Upper lobe of right lung (tissue), 1 donor: ENCODE results near the gene VWA1. TPM values are rescaled to one million over a fixed set of nuclear protein-coding genes. Genes with fewer than 3 reads are reported as not detected.
"Not testable (repeated sequence)": the region's sequence is repeated elsewhere in the genome, so short reads cannot be mapped to it uniquely, and the experiment has no call there.

Experiments
- ATAC-seq: fragments of 200-7000 bp; cut with Tn5 transposase; one replicate; pipeline ENCODE4 v1.9.1; 2020; ENCODE audit warnings: mild to moderate bottlenecking, moderate library complexity
- DNase-seq: peaks from one replicate; pipeline ENCODE4 v3.0.0-alpha.2; 2020
- H3K27ac ChIP-seq: fragments of 200-600 bp; one replicate; pipeline ENCODE4 v1.8.0; 2022
- H3K27me3 ChIP-seq: fragments of 200-600 bp; one replicate; pipeline ENCODE4 v1.8.0; 2022; ENCODE audit warnings: mild to moderate bottlenecking
- H3K36me3 ChIP-seq: fragments of 200-600 bp; one replicate; pipeline ENCODE4 v1.8.0; 2022
- H3K4me1 ChIP-seq: fragments of 200-600 bp; one replicate; pipeline ENCODE4 v1.8.0; 2022
- H3K4me3 ChIP-seq: fragments of 200-600 bp; one replicate; pipeline ENCODE4 v1.8.0; 2022; ENCODE audit warnings: mild to moderate bottlenecking
- H3K9me3 ChIP-seq: fragments of 200-600 bp; one replicate; pipeline ENCODE4 v1.8.0; 2022
- intact Hi-C: fragments of 100-400 bp; cut with DNase I; formaldehyde crosslinking; loops from one replicate; pipeline ENCODE4 v1.11.0; 2022
- total RNA-seq: library from RNA; stranded (reverse); fragmentation: NEBNext Ultra II Directional; extraction: Animal tissue kit (Norgen Biotek cat#: 25700); gene quantifications from one replicate; pipeline ENCODE4 v1.2.1, GENCODE V29; 2021
- TF ChIP-seq, protein P1 (sequence below): fragments of 200-600 bp; IDR thresholded peaks from one replicate; pipeline ENCODE4 v1.8.0; 2022; ENCODE audit warnings: antibody characterized with exemption
- donor health status: DM: no; HTN: yes; CAD: no; lungs with severe emphysema.

VWA1 gene
- total RNA-seq, 1 donor from 2014 or later = 87.4 TPM

DNA sequence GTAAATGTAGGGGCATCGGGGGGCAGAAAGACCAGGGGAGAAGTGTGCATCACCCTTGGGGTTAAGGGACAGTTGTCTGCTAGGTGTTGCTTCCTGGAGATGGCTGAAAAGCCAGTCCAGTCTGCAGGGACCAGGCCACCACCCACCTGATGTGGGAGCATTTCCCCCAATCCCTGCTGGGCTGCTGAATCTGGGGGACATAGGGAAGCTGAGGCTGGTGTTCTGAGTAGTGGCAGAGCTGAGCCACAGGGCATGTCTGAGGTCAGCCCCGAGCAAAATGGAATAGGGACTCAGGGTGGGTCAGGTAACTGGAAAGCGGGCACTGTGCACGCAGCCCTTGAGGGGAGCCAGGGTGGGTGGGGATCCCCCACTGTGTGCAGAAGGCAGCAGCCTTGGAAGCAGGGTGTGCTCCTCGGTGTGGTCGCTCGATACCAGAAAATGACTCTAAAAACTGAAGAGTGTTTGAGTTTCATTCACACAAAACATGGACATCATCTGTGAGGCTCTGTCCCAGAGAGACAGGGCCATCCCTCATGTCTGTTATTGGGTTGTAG, 34.0 kb upstream of the VWA1 start:
- no peak for ATAC-seq
- Histone ChIP-seq H3K4me1 (peaks cover 31% of the 10 kb centered on the region), H3K9me3 (no peaks in the 10 kb centered on the region), H3K27ac (no peak overlapping the region), H3K4me3 (no peak overlapping the region), H3K36me3 (peaks cover 66% of the 10 kb centered on the region), H3K27me3 (no peaks in the 10 kb centered on the region)
- intact Hi-C loops = no loop called here
- no peak for DNase-seq
- TF ChIP-seq, protein P1, sequence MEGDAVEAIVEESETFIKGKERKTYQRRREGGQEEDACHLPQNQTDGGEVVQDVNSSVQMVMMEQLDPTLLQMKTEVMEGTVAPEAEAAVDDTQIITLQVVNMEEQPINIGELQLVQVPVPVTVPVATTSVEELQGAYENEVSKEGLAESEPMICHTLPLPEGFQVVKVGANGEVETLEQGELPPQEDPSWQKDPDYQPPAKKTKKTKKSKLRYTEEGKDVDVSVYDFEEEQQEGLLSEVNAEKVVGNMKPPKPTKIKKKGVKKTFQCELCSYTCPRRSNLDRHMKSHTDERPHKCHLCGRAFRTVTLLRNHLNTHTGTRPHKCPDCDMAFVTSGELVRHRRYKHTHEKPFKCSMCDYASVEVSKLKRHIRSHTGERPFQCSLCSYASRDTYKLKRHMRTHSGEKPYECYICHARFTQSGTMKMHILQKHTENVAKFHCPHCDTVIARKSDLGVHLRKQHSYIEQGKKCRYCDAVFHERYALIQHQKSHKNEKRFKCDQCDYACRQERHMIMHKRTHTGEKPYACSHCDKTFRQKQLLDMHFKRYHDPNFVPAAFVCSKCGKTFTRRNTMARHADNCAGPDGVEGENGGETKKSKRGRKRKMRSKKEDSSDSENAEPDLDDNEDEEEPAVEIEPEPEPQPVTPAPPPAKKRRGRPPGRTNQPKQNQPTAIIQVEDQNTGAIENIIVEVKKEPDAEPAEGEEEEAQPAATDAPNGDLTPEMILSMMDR = no peak

DNA sequence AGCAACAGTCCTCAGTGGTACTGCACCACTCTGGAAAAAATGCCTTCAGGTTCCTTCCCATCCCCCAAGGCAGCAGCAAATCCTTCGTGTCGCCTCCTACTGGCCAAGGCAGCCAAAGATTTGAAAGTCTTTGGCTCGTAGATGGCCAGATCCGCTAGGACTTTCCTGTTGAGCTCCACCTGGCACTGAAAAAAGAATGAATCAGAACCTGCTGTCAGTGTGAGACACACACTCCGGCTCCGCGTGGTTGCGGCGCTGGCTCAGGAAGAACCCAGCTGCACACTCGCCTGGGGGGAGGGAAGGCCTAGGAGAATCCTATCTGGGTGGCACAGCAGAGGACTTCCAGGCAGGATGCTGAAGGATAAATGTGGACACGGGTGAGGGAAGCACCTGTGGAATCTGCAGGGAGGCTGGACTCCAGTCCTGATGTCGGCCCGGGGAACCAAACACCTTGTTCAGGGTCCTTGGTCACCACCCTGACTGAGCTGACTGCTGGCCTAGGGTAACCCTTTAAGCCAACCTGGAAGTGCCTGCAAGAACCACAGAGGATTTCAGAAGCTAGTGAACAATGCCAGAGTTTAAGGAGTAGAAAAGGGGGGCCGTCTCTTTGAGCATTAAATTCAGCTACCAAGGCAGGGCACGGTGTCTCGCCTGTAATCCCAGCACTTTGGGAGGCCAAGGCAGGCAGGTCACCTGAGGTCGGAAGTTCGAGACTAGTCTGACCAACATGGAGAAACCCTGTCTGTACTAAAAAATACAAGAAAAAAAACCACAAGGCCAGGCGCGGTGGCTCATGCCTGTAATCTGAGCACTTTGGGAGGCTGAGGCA, 33.2 kb upstream of the VWA1 start:
- Histone ChIP-seq H3K4me3 (no peak overlapping the region), H3K4me1 (peaks cover 30% of the 10 kb centered on the region), H3K36me3 (peaks cover 60% of the 10 kb centered on the region), H3K9me3 (no peaks in the 10 kb centered on the region), H3K27ac (no peak overlapping the region), H3K27me3 (no peaks in the 10 kb centered on the region)
- ATAC-seq (no peak), DNase-seq (no peak)
- intact Hi-C loops = no loop called here
- TF ChIP-seq, protein P1 = peak; percentile 42

DNA sequence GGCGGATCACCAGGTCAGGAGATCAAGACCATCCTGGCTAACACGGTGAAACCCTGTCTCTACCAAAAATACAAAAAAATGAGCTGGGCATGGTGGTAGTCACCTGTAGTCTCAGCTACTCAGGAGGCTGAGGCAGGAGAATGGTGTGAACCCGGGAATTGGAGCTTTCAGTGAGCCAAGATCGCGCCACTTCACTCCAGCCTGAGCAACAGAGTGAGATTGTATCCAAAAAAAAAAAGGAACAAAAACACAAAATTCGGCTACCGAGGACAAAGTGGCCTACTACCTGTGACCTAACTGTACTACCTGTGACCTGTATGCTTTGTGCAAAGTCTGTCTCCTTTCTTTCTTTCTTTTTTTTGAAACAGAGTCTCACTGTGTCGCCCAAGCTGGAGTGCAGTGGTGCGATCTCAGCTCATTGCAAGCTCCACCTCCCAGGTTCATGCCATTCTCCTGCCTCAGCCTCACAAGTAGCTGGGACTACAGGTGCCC, 32.5 kb upstream of the VWA1 start:
- H3K9me3 ChIP-seq, ATAC-seq, H3K27ac ChIP-seq, DNase-seq, H3K4me3 ChIP-seq, H3K27me3 ChIP-seq, intact Hi-C loops: not testable (repeated sequence)
- Histone ChIP-seq H3K36me3 (peaks cover 53% of the 10 kb centered on the region), H3K4me1 (peaks cover 25% of the 10 kb centered on the region)

DNA sequence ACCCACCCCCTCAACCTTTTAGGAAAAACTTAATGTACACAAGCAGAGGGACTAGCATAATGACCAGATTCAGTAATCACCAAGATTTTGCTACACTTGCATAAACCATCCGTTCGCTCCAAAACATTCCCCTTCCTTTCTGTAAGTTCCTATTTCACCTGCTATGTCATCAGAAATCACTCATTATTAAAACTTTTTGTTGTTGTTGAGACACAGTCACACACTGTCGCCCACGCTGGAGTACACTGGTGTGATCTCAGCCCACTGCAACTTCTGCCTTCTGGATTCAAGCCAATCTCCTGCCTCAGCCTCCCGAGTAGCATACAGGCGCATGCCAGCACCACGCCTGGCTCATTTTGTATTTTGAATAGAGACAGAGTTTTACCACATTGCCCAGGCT, 31.8 kb upstream of the VWA1 start:
- H3K4me1 ChIP-seq = peaks cover 29% of the 10 kb centered on the region
- H3K9me3 ChIP-seq = no peaks in the 10 kb centered on the region
- H3K36me3 ChIP-seq = peaks cover 51% of the 10 kb centered on the region
- no peak overlapping the region for H3K27ac ChIP-seq
- ATAC-seq (no peak), DNase-seq (no peak)
- intact Hi-C loops = no loop called here
- TF ChIP-seq, protein P1 = no peak
- H3K27me3 ChIP-seq = no peaks in the 10 kb centered on the region
- H3K4me3 ChIP-seq = no peak overlapping the region

DNA sequence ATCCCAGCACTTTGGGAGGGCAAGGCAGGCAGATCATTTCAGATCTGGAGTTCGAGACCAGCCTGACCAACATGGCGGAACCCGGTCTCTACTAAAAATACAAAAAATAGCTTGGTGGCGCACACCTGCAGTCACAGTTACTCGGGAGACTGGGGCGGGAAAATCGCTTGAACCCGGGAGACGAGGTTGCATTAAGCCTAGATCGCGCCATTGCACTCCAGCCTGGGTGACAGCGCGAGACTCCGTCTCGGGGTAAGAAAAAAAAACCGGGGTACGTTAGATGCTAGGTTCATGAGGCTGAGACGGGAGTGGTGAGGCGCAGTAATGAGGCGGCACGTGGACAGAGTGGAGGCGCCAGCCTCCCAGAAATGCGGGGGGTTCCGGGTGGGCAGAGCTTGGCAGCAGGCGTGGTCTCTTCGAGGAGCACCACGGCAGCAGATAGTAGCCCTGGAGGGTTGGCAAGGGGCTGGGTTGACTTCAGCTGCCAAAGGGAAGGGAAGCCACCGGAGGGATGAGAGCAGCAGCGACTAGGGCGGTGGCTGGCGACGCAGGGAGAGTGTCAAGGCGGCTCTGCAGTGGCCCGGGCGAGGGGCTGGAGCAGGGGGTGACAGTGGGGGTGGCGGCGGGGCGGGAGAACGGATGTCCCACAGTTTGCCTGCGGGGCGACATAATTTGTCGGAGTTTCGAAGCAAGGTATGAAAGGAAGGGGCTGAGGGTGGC, 29.2 kb upstream of the VWA1 start:
- Histone ChIP-seq H3K27ac (peak overlapping the region; percentile 90), H3K4me3 (peak overlapping the region; percentile 99), H3K27me3 (no peaks in the 10 kb centered on the region), H3K4me1 (peaks cover 21% of the 10 kb centered on the region), H3K36me3 (peaks cover 43% of the 10 kb centered on the region), H3K9me3 (no peaks in the 10 kb centered on the region)
- TF ChIP-seq, protein P1 = no peak
- no peak for ATAC-seq
- intact Hi-C loops = no loop called here
- no peak for DNase-seq
